HEK293 (cell line): ENCODE data around the gene UCKL1.
A peak's percentile ranks its signal among the peaks of the same experiment; 100 is the strongest.

Experiments used
- CTCF ChIA-PET: fragments of 350-600 bp; formaldehyde crosslinking; extraction: SDS; loops from one replicate; lab custom pipeline; 2021; ENCODE audit warnings: antibody characterized with exemption; lab: Yijun Ruan, JAX
- POLR2A ChIA-PET: fragments of 300-600 bp; formaldehyde crosslinking; extraction: SDS; loops from one replicate; lab custom pipeline; 2020; ENCODE audit warnings: antibody characterized with exemption, inconsistent platforms; lab: Yijun Ruan, JAX
- H3K27ac ChIP-seq: fragments of 200-500 bp; sonication (Bioruptor generic); 2 replicates; pipeline ENCODE4 v1.5.1; 2014; ENCODE audit warnings: low read depth, low read length, control low read depth, inconsistent platforms; ENCODE audit errors: extremely low read depth
- H3K36me3 ChIP-seq, 2 experiments: fragments of 200-500 bp in 1 of 2; sonication (Bioruptor generic) in 1 of 2; 1 replicate in 1 of 2; 2 replicates in 1 of 2; pipeline ENCODE4 v1.5.1; 2014 to 2017; ENCODE audit warnings: inconsistent platforms in 2 of 2, low read length in 2 of 2; ENCODE audit not compliant: control insufficient read depth in 2 of 2, insufficient read depth in 1 of 2
- H3K4me1 ChIP-seq: fragments of 200-500 bp; sonication (Bioruptor generic); 2 replicates; pipeline ENCODE4 v1.5.1; 2014; ENCODE audit warnings: mild to moderate bottlenecking, low read length, inconsistent platforms; ENCODE audit not compliant: control insufficient read depth, insufficient read depth
- H3K4me3 ChIP-seq: 2 replicates; pipeline ENCODE4 v1.5.1; 2011; ENCODE audit warnings: low read depth, mild to moderate bottlenecking, control low read depth, low read length, moderate library complexity
- H3K9me3 ChIP-seq: fragments of 200-500 bp; sonication (Bioruptor generic); 2 replicates; pipeline ENCODE4 v1.5.1; 2014; ENCODE audit warnings: low read depth, low read length, inconsistent platforms; ENCODE audit not compliant: control insufficient read depth, insufficient read depth
- BCL11A ChIP-seq: fragments of 450-650 bp; formaldehyde crosslinking; IDR thresholded peaks from 2 replicates; pipeline ENCODE4 v1.5.1; 2016; ENCODE audit warnings: low read depth, missing biosample characterization, missing genetic modification characterization
- EGR2 ChIP-seq: fragments of 450-650 bp; formaldehyde crosslinking; IDR thresholded peaks from 2 replicates; pipeline ENCODE4 v1.5.1; 2016; ENCODE audit warnings: low read depth, missing biosample characterization, missing genetic modification characterization
- GLI2 ChIP-seq: fragments of 450-650 bp; formaldehyde crosslinking; IDR thresholded peaks from 2 replicates; pipeline ENCODE4; 2017; ENCODE audit warnings: missing biosample characterization, missing genetic modification characterization, low read depth, borderline replicate concordance
- GLIS1 ChIP-seq: fragments of 450-650 bp; formaldehyde crosslinking; IDR thresholded peaks from 2 replicates; pipeline ENCODE4 v1.5.1; 2016; ENCODE audit warnings: missing biosample characterization, missing genetic modification characterization
- GLIS2 ChIP-seq: fragments of 450-650 bp; formaldehyde crosslinking; IDR thresholded peaks from 2 replicates; pipeline ENCODE4 v1.5.1; 2016; ENCODE audit warnings: missing biosample characterization, missing genetic modification characterization
- HIC1 ChIP-seq: fragments of 450-650 bp; formaldehyde crosslinking; IDR thresholded peaks from 2 replicates; pipeline ENCODE4 v1.5.1; 2016; ENCODE audit warnings: missing biosample characterization, missing genetic modification characterization
- HOXA7 ChIP-seq: sonication (generic); formaldehyde crosslinking; IDR thresholded peaks from 2 replicates; pipeline ENCODE4 v1.8.1; 2022; ENCODE audit warnings: missing genetic modification reagents, borderline replicate concordance
- KLF1 ChIP-seq: fragments of 450-650 bp; formaldehyde crosslinking; IDR thresholded peaks from 2 replicates; pipeline ENCODE4 v1.5.1; 2016; ENCODE audit warnings: missing biosample characterization, missing genetic modification characterization
- OVOL3 ChIP-seq: fragments of 450-650 bp; formaldehyde crosslinking; IDR thresholded peaks from 2 replicates; pipeline ENCODE4 v1.5.1; 2016; ENCODE audit warnings: missing biosample characterization, missing genetic modification characterization
- PRDM1 ChIP-seq: fragments of 450-650 bp; formaldehyde crosslinking; IDR thresholded peaks from 2 replicates; pipeline ENCODE4; 2016; ENCODE audit warnings: missing biosample characterization, missing genetic modification characterization
- SP2 ChIP-seq: fragments of 450-650 bp; formaldehyde crosslinking; IDR thresholded peaks from 2 replicates; pipeline ENCODE4 v1.5.1; 2016; ENCODE audit warnings: missing biosample characterization, missing genetic modification characterization
- ZBTB17 ChIP-seq: fragments of 450-650 bp; formaldehyde crosslinking; IDR thresholded peaks from 2 replicates; pipeline ENCODE4 v1.5.1; 2016; ENCODE audit warnings: missing biosample characterization, missing genetic modification characterization
- ZBTB20 ChIP-seq: fragments of 450-650 bp; formaldehyde crosslinking; IDR thresholded peaks from 2 replicates; pipeline ENCODE4 v1.5.1; 2016; ENCODE audit warnings: missing biosample characterization, missing genetic modification characterization
- ZBTB48 ChIP-seq: fragments of 450-650 bp; formaldehyde crosslinking; IDR thresholded peaks from 2 replicates; pipeline ENCODE4 v1.5.1; 2016; ENCODE audit warnings: missing biosample characterization, missing genetic modification characterization
- ZFHX2 ChIP-seq: fragments of 450-650 bp; formaldehyde crosslinking; conservative IDR thresholded peaks from 2 replicates; pipeline ENCODE4 v1.5.1; 2016; ENCODE audit warnings: missing biosample characterization, missing genetic modification characterization
- ZIC2 ChIP-seq: fragments of 450-650 bp; formaldehyde crosslinking; IDR thresholded peaks from 2 replicates; pipeline ENCODE4 v1.5.1; 2016; ENCODE audit warnings: missing biosample characterization, missing genetic modification characterization
- ZNF292 ChIP-seq: fragments of 450-650 bp; formaldehyde crosslinking; IDR thresholded peaks from 2 replicates; pipeline ENCODE4 v1.5.1; 2016; ENCODE audit warnings: low read depth, missing biosample characterization, missing genetic modification characterization, borderline replicate concordance
- ZNF324 ChIP-seq: fragments of 450-650 bp; formaldehyde crosslinking; IDR thresholded peaks from 2 replicates; pipeline ENCODE4 v1.5.1; 2016; ENCODE audit warnings: missing biosample characterization, missing genetic modification characterization
- ZNF404 ChIP-seq: fragments of 450-650 bp; formaldehyde crosslinking; IDR thresholded peaks from 2 replicates; pipeline ENCODE4 v1.5.1; 2017; ENCODE audit warnings: missing biosample characterization, missing genetic modification characterization
- ZNF544 ChIP-seq: fragments of 450-650 bp; formaldehyde crosslinking; IDR thresholded peaks from 2 replicates; pipeline ENCODE4 v1.5.0; 2017; ENCODE audit warnings: missing biosample characterization, missing genetic modification characterization
- ZNF561 ChIP-seq: fragments of 450-650 bp; IDR thresholded peaks from 2 replicates; pipeline ENCODE4 v1.5.1; 2018; ENCODE audit warnings: missing biosample characterization, missing genetic modification characterization, borderline replicate concordance
- ZNF600 ChIP-seq: fragments of 450-650 bp; formaldehyde crosslinking; IDR thresholded peaks from 2 replicates; pipeline ENCODE4 v1.5.1; 2016; ENCODE audit warnings: missing biosample characterization, missing genetic modification characterization
- ZNF692 ChIP-seq: fragments of 450-650 bp; formaldehyde crosslinking; IDR thresholded peaks from 2 replicates; pipeline ENCODE4 v1.5.1; 2016; ENCODE audit warnings: missing biosample characterization, missing genetic modification characterization
- ZNF768 ChIP-seq: fragments of 450-650 bp; formaldehyde crosslinking; IDR thresholded peaks from 2 replicates; pipeline ENCODE4 v1.5.1; 2018; ENCODE audit warnings: missing biosample characterization, mild to moderate bottlenecking, missing genetic modification characterization
- ZNF843 ChIP-seq: fragments of 450-650 bp; formaldehyde crosslinking; IDR thresholded peaks from 2 replicates; pipeline ENCODE4 v1.5.1; 2016; ENCODE audit warnings: missing biosample characterization, missing genetic modification characterization
- ZXDB ChIP-seq: fragments of 450-650 bp; formaldehyde crosslinking; IDR thresholded peaks from 2 replicates; pipeline ENCODE4 v1.5.1; 2016; ENCODE audit warnings: missing biosample characterization, missing genetic modification characterization
- TF ChIP-seq, protein P1 (sequence below): fragments of 450-650 bp; formaldehyde crosslinking; IDR thresholded peaks from 2 replicates; pipeline ENCODE4 v1.5.1; 2016; ENCODE audit warnings: missing biosample characterization, missing genetic modification characterization

UCKL1 gene

DNA sequence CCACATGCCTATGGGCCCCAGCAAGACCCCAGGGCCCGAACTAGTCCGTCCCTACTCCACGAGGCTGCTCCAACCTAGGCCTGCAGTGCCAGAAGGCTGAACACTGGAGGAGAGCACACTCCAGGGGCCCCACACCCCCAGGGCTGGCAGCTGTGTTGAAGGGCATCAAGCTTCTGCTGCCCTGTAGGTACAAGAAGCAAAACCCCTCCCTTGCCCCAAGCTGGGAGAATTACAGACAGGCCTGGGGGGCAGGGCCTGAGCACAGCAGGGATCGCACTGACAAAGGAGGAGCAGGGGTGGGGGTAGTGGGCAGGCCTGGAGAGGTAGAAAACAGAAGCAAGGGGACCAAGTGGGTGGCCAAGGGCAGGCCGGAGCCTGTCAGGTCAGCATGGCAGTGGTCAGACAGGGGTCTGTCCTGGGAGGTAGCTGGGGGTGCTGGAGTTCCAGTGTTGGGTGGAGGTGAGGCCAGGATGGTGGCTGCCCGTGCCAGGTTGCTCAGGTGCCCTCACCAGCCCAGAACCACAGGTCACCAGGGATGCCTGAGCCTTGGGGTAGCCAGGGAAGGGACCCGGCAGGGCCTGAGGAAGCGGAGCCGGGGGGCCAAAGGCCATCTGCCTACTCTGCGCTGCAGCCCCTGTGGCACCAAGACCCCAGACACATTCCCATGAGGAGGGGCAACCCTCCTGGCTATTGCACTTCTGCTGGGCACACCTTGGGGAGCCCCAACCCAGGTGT, 2.9 kb upstream of the UCKL1 start:
- CTCF ChIA-PET = interaction anchor here (0.6 to 0.7 kb wide), 4 partner anchors 8 to 162 kb away, joined by 3 to 5 read pairs (median 4); no protein-coding TSS in a partner anchor
- TF ChIP-seq ZNF843 (tag by site-specific recombination) (no peak), ZIC2 (tag by site-specific recombination) (peak; percentile 99), ZNF292 (tag by site-specific recombination) (no peak), ZNF404 (tag by site-specific recombination) (no peak), ZNF768 (no peak), ZXDB (tag by site-specific recombination) (no peak), SP2 (tag by site-specific recombination) (peak; percentile 33), ZNF561 (tag by site-specific recombination) (no peak), HOXA7 (CRISPR knock-in tag) (no peak), ZNF600 (peak; percentile 40; the same call in 1 of the 2 replicates), PRDM1 (tag by site-specific recombination) (no peak), ZBTB17 (tag by site-specific recombination) (peak; percentile 40; the same call in 1 of the 2 replicates), ZNF544 (tag by site-specific recombination) (no peak), HIC1 (peak; percentile 74), ZFHX2 (tag by site-specific recombination) (peak; percentile 35), ZNF692 (tag by site-specific recombination) (peak; percentile 26; the same call in 1 of the 2 replicates), ZBTB48 (tag by site-specific recombination) (no peak), BCL11A (peak; percentile 47; the same call in 1 of the 2 replicates), ZBTB20 (tag by site-specific recombination) (peak; percentile 58; the same call in 1 of the 2 replicates), KLF1 (tag by site-specific recombination) (peak; percentile 35; the same call in 1 of the 2 replicates), OVOL3 (no peak), EGR2 (tag by site-specific recombination) (peak; percentile 54), GLIS2 (tag by site-specific recombination) (peak; percentile 84), GLIS1 (peak; percentile 97), GLI2 (tag by site-specific recombination) (no peak), ZNF324 (tag by site-specific recombination) (no peak)
- TF ChIP-seq, protein P1, sequence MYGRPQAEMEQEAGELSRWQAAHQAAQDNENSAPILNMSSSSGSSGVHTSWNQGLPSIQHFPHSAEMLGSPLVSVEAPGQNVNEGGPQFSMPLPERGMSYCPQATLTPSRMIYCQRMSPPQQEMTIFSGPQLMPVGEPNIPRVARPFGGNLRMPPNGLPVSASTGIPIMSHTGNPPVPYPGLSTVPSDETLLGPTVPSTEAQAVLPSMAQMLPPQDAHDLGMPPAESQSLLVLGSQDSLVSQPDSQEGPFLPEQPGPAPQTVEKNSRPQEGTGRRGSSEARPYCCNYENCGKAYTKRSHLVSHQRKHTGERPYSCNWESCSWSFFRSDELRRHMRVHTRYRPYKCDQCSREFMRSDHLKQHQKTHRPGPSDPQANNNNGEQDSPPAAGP (tag by site-specific recombination) = peak; percentile 50; the same call in 1 of the 2 replicates
- TF ChIP-seq, all 188 proteins: peak for 14
- Histone ChIP-seq H3K27ac (0 out of 2 replicates have a peak overlapping the region, but pooled peaks have one; percentile 33), H3K4me3 (no peak overlapping the region), H3K9me3 (no peaks in the 10 kb centered on the region), H3K4me1 (0 out of 2 replicates have a peak, but pooled peaks cover 4% of the 10 kb centered on the region), H3K36me3 (peaks cover 0 to 56% of the 10 kb centered on the region in 2 experiments; a peak in 1 of 3 replicates)
- POLR2A ChIA-PET = no interaction called here
